Left ventricle myocardium inferior (tissue), 1 donor: ENCODE data around the gene GRIK3. TPM values are rescaled to one million over a fixed set of nuclear protein-coding genes. Genes with fewer than 3 reads are reported as not detected.

Experiments used
- DNase-seq: peaks from one replicate; pipeline ENCODE4 v3.0.0-alpha.2; 2020
- H3K27ac ChIP-seq: fragments of 200-600 bp; replicated peaks from 2 replicates; pipeline ENCODE4 v1.8.0; 2021
- H3K27me3 ChIP-seq: fragments of 200-600 bp; 2 replicates; pipeline ENCODE4 v1.8.0; 2021; ENCODE audit warnings: low read depth
- H3K36me3 ChIP-seq: fragments of 200-600 bp; 2 replicates; pipeline ENCODE4 v1.8.0; 2021
- H3K4me1 ChIP-seq: fragments of 200-600 bp; 2 replicates; pipeline ENCODE4 v1.8.0; 2021
- H3K4me3 ChIP-seq: fragments of 200-600 bp; 2 replicates; pipeline ENCODE4 v1.8.0; 2021; ENCODE audit warnings: mild to moderate bottlenecking, moderate library complexity
- H3K9me3 ChIP-seq: fragments of 200-600 bp; replicated peaks from 2 replicates; pipeline ENCODE4 v1.8.0; 2021
- intact Hi-C: fragments of 100-400 bp; cut with micrococcal nuclease; formaldehyde crosslinking; loops from one replicate; pipeline ENCODE4 v1.11.0; 2022
- total RNA-seq: library from RNA; stranded (reverse); fragmentation: NEBNext Ultra II Directional; extraction: Animal tissue kit (Norgen Biotek cat#: 25700); gene quantifications from one replicate; pipeline ENCODE4 v1.2.1, GENCODE V29; 2021
- TF ChIP-seq, protein P1 (sequence below): fragments of 200-600 bp; IDR thresholded peaks from 2 replicates; pipeline ENCODE4 v1.8.0; 2021; ENCODE audit warnings: antibody characterized with exemption, mild to moderate bottlenecking, borderline replicate concordance
- donor health status: DM: no; HTN: yes; CAD: no; lungs with severe emphysema.

GRIK3 gene
- total RNA-seq, 1 donor from 2014 or later, result 0.55 TPM

DNA sequence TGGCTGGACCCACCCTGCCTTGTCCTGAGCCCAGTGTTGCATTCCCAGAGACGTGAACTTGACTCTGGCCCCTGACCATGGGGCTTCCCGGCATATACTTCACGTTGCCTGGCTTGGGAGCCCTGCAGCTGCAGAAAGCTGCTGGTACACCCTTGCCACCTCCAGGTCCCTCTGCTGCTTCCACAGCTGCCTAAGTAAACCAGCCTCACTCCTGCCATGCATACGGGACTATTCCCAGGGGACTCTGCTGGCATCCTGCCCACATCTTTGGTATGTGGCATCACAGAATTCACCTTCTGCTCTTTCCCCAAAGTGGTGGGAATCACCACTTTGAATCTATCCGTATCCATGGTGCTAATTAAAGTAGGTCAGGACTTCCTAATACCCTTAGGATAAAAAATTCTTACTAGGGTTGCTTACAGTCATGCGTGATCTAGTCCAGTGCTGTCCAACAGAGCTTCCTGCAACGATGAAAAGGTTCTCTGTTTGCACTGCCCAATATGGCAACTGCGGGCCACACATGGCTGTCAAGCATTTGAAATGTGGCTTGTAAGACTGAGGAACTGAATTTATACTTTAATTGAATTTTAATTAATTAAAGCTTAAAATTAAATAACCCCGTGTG lies 203.0 kb downstream of the GRIK3 start:
- Histone ChIP-seq H3K4me3 (no peak overlapping the region), H3K27me3 (peaks cover 94% of the 10 kb centered on the region), H3K36me3 (no peaks in the 10 kb centered on the region), H3K9me3 (no peaks in the 10 kb centered on the region), H3K27ac (no peak overlapping the region), H3K4me1 (no peaks in the 10 kb centered on the region)
- DNase-seq, result no peak
- TF ChIP-seq, protein P1, sequence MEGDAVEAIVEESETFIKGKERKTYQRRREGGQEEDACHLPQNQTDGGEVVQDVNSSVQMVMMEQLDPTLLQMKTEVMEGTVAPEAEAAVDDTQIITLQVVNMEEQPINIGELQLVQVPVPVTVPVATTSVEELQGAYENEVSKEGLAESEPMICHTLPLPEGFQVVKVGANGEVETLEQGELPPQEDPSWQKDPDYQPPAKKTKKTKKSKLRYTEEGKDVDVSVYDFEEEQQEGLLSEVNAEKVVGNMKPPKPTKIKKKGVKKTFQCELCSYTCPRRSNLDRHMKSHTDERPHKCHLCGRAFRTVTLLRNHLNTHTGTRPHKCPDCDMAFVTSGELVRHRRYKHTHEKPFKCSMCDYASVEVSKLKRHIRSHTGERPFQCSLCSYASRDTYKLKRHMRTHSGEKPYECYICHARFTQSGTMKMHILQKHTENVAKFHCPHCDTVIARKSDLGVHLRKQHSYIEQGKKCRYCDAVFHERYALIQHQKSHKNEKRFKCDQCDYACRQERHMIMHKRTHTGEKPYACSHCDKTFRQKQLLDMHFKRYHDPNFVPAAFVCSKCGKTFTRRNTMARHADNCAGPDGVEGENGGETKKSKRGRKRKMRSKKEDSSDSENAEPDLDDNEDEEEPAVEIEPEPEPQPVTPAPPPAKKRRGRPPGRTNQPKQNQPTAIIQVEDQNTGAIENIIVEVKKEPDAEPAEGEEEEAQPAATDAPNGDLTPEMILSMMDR, result no peak
- intact Hi-C loops, result no loop called here

DNA sequence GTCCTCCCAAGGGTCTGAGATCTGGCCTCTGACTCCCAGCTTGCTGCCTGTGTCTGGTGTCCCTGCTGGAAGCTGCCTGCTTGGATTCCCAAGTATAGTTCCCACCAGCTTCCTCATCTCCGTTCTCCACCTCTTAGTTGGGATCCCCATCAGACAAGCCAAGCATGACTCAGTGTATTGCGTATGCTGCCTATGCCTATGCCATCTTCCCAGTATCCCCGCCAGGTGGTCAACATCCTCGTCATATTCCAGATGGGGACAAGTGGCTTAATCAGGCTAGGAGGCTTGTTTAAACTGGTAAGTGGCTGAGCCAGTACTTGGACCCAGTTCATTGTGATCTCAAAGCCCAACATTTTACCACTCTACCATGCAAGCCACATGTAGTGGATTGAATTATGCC lies 204.4 kb downstream of the GRIK3 start:
- intact Hi-C loops, result no loop called here
- Histone ChIP-seq H3K27ac (no peak overlapping the region), H3K36me3 (no peaks in the 10 kb centered on the region), H3K4me3 (no peak overlapping the region), H3K9me3 (no peaks in the 10 kb centered on the region), H3K27me3 (peaks cover 94% of the 10 kb centered on the region), H3K4me1 (no peaks in the 10 kb centered on the region)
- DNase-seq, result no peak
- TF ChIP-seq, protein P1, result no peak

DNA sequence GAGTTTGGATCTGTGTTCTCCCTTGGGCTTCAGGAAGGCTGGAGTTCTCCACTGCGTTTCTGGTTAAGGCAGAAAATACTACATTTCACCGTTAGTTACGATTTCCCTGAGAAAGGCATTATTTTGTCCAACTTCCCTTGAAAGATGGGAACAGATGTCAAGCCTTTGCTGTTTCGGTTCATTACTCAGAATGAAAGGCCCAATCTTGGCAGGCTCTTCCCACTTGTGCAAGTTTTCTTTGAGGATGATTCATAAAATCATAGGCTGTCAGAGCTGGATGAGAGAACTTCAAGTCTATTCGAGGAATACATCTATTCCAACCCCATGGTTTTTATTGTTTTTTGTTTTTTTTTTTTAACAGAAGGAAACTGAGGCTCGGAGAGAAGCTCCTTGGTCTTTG lies 205.2 kb downstream of the GRIK3 start:
- peaks cover 96% of the 10 kb centered on the region for H3K27me3 ChIP-seq
- DNase-seq, result no peak
- H3K4me3 ChIP-seq, result no peak overlapping the region
- no peaks in the 10 kb centered on the region for H3K36me3 ChIP-seq
- intact Hi-C loops, result no loop called here
- no peaks in the 10 kb centered on the region for H3K9me3 ChIP-seq
- no peaks in the 10 kb centered on the region for H3K4me1 ChIP-seq
- TF ChIP-seq, protein P1, result no peak
- no peak overlapping the region for H3K27ac ChIP-seq

DNA sequence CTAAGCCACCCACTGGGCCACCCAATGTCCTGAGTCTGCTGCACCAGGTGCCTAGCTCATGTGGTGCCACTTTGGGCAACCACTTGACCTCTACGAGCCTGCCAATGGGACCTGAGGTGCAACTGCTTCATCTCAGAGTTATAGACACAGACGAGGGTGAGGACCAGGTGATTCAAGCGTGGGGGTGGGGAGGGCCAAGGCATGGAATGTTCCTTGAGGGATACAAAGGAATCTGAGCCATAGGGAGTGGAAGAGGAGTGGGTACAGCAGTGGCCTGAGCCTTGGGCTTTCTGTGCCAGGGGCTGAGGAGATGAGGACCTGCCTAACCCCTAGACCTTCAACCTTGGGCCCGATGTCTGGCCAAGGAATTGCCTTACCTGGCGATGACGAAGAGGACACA lies 209.1 kb downstream of the GRIK3 start:
- TF ChIP-seq, protein P1, result no peak
- peaks cover 91% of the 10 kb centered on the region for H3K27me3 ChIP-seq
- no peak overlapping the region for H3K27ac ChIP-seq
- H3K4me1 ChIP-seq, result no peaks in the 10 kb centered on the region
- no peak for DNase-seq
- no peaks in the 10 kb centered on the region for H3K9me3 ChIP-seq
- no peaks in the 10 kb centered on the region for H3K36me3 ChIP-seq
- intact Hi-C loops, result no loop called here
- no peak overlapping the region for H3K4me3 ChIP-seq

DNA sequence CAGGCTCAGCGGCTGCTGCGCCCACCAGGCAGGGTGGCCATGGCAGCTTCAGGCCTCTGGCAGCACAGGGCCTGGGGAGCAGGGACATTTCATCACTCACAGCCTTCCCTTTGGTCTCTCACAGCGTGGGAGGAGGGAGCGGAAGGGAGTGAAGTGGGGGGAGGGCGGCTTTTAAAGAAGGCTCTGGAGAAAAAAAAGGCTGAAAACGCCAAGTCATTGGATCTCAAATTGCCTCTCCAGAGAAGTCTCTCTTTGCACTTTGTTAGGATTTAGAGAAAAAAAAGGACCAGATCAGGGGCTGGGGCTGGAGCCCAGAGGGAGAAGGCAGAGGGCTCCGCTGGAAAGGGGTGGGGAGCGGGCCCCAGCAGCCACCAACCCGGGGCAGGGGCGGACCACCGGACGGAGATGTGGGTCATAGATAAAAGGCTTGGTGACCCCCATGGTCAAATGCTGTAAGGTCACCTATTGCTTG lies 209.9 kb downstream of the GRIK3 start:
- Histone ChIP-seq H3K27me3 (peaks cover 89% of the 10 kb centered on the region), H3K36me3 (no peaks in the 10 kb centered on the region), H3K4me1 (no peaks in the 10 kb centered on the region), H3K4me3 (no peak overlapping the region), H3K27ac (no peak overlapping the region), H3K9me3 (no peaks in the 10 kb centered on the region)
- TF ChIP-seq, protein P1, result no peak
- DNase-seq, result no peak
- intact Hi-C loops, result no loop called here
